H1 (cell line): ENCODE measurements around the gene RMP24.
A peak's percentile ranks its signal among the peaks of the same experiment; 100 is the strongest.

Experiments
- BCL11A ChIP-seq, 2 experiments: IDR thresholded peaks; one replicate each; pipeline ENCODE4 v1.6.1; 2011; ENCODE audit warnings: low read depth in 2 of 2, low read length in 2 of 2, mild to moderate bottlenecking in 2 of 2
- CHD2 ChIP-seq: IDR thresholded peaks from 2 replicates; pipeline ENCODE4 v1.6.1; 2012; ENCODE audit warnings: low read length, improper control_type of control experiment
- CHD7 ChIP-seq: fragments of 300-600 bp; sonication (generic); IDR thresholded peaks from 2 replicates; pipeline ENCODE4 v1.7.1; 2012; ENCODE audit warnings: low read length, moderate library complexity, mild to moderate bottlenecking, inconsistent platforms; ENCODE audit not compliant: insufficient replicate concordance
- KDM1A ChIP-seq: fragments of 200-600, 300-600 bp; sonication (generic); IDR thresholded peaks from 2 replicates; pipeline ENCODE4 v1.7.1; 2016; ENCODE audit warnings: mild to moderate bottlenecking, low read length, borderline replicate concordance
- MAFK ChIP-seq: IDR thresholded peaks from 2 replicates; pipeline ENCODE4 v1.6.1; 2012; ENCODE audit warnings: low read depth, mild to moderate bottlenecking, improper control_type of control experiment, low read length
- POLR2A ChIP-seq, 2 experiments: IDR thresholded peaks; 1 replicate in 1 of 2; 2 replicates in 1 of 2; pipeline ENCODE4 v1.6.1; 2011; ENCODE audit warnings: low read depth in 2 of 2, low read length in 2 of 2, mild to moderate bottlenecking in 2 of 2; ENCODE audit errors: control extremely low read depth in 1 of 2
- RBBP5 ChIP-seq: IDR thresholded peaks from 2 replicates; pipeline ENCODE4 v1.7.1; 2012; ENCODE audit warnings: low read depth, mild to moderate bottlenecking, inconsistent platforms, low read length, moderate library complexity, borderline replicate concordance
- RFX5 ChIP-seq: IDR thresholded peaks from 2 replicates; pipeline ENCODE4 v1.6.1; 2011; ENCODE audit warnings: low read depth, low read length, improper control_type of control experiment, borderline replicate concordance
- RXRA ChIP-seq: IDR thresholded peaks from 2 replicates; pipeline ENCODE4 v1.6.1; 2011; ENCODE audit warnings: low read depth, mild to moderate bottlenecking, low read length, moderate library complexity; ENCODE audit not compliant: insufficient read depth

RMP24 gene

GRCh38 chr18:35972197-35973000 lies at the start of gene RMP24 (continued):
- TF ChIP-seq CHD7 (no peak), MAFK (no peak), RFX5 (peak; percentile 29; the same call in 1 of the 2 replicates), RBBP5 (peak; percentile 85; the same call in 1 of the 2 replicates), RXRA (no peak), CHD2 (peak; percentile 68), KDM1A (0 out of 2 replicates have a peak, but pooled peaks have one; percentile 2), POLR2A (IDR thresholded peaks at IDR 0.05; ENCODE audit: control extremely low read depth in 1 of 2, low read depth in 2 of 2, low read length in 2 of 2) (peak; percentile 64 to 84), BCL11A (IDR thresholded peaks at IDR 0.05; ENCODE audit: low read depth in 2 of 2, low read length in 2 of 2) (no peak)
- TF ChIP-seq, all 59 proteins: peak for 29
